B cell (primary cell): ENCODE data around the gene HNRNPD. TPM values are rescaled to one million over a fixed set of nuclear protein-coding genes. Genes with fewer than 3 reads are reported as not detected.

Experiments used
- ATAC-seq: fragments of 200-7000 bp; cut with Tn5 transposase; one replicate; pipeline ENCODE4 v1.10.0; 2021; ENCODE audit warnings: low read depth, mild to moderate bottlenecking, moderate number of reproducible peaks, moderate library complexity
- CTCF ChIA-PET: fragments of 350-600 bp; sonication (Branson Sonifier 250); formaldehyde crosslinking; loops from one replicate; lab custom pipeline; 2021; ENCODE audit warnings: antibody characterized with exemption, inconsistent platforms; lab: Charles Lee
- POLR2A ChIA-PET: fragments of 350-600 bp; sonication (Branson Sonifier 250); formaldehyde crosslinking; loops from one replicate; lab custom pipeline; 2021; ENCODE audit warnings: antibody characterized with exemption; lab: Charles Lee
- DNase-seq: peaks from one replicate; pipeline ENCODE4 v3.0.0; 2013
- H2AFZ ChIP-seq: 2 replicates; pipeline ENCODE4 v1.6.1; 2012; ENCODE audit warnings: mild to moderate bottlenecking, low read depth, low read length; ENCODE audit not compliant: insufficient read depth, poor library complexity, severe bottlenecking
- H3K27ac ChIP-seq, 2 donors: 1 replicate in 1 of 2; 2 replicates in 1 of 2; pipeline ENCODE4 v1.5.1; 2012 to 2013; ENCODE audit warnings: low read length in 2 of 2, mild to moderate bottlenecking in 2 of 2, moderate library complexity in 1 of 2
- H3K27me3 ChIP-seq, 4 experiments: fragments of 200-600 bp in 1 of 4; sonication (generic) in 1 of 4; replicated peaks in 1 of 4; 1 replicate in 2 of 4; 2 replicates in 2 of 4; pipeline versions ENCODE4 v1.6.1 to v1.7.0; 2013 to 2016; ENCODE audit warnings: low read length in 3 of 4, mild to moderate bottlenecking in 2 of 4, mixed read lengths in 1 of 4, moderate library complexity in 1 of 4; ENCODE audit not compliant: insufficient read depth in 4 of 4, control insufficient read depth in 3 of 4; ENCODE audit errors: control extremely low read depth in 1 of 4
- H3K36me3 ChIP-seq, 2 experiments: replicated peaks in 1 of 2; 1 replicate in 1 of 2; 2 replicates in 1 of 2; pipeline versions ENCODE4 v1.6.1 to v1.7.1; 2013; ENCODE audit warnings: low read length in 1 of 2; ENCODE audit not compliant: insufficient read depth in 2 of 2, control insufficient read depth in 1 of 2; ENCODE audit errors: control extremely low read depth in 1 of 2, extremely low read depth in 1 of 2
- H3K4me1 ChIP-seq, 2 donors: fragments of 200-600 bp in 1 of 2; sonication (generic) in 1 of 2; 1 replicate in 1 of 2; 2 replicates in 1 of 2; pipeline versions ENCODE4 v1.5.1 to v1.6.1; 2013 to 2017; ENCODE audit warnings: low read length in 2 of 2; ENCODE audit not compliant: control insufficient read depth in 2 of 2, insufficient read depth in 2 of 2
- H3K4me2 ChIP-seq: replicated peaks from 2 replicates; pipeline ENCODE3; 2012; ENCODE audit warnings: mild to moderate bottlenecking, low read depth, low read length; ENCODE audit not compliant: poor library complexity, severe bottlenecking
- H3K4me3 ChIP-seq, 5 experiments: fragments of 200-600 bp in 1 of 5; sonication (generic) in 1 of 5; 1 replicate in 3 of 5; 2 replicates in 2 of 5; pipeline versions ENCODE4 v1.5.1 to v1.7.0; 2011 to 2016; ENCODE audit warnings: low read length in 4 of 5, mild to moderate bottlenecking in 4 of 5, low read depth in 2 of 5, control low read depth in 1 of 5, moderate library complexity in 1 of 5; ENCODE audit not compliant: insufficient read depth in 1 of 5; ENCODE audit errors: control extremely low read depth in 1 of 5, extremely low read depth in 1 of 5
- H3K79me2 ChIP-seq: fragments of 200-600 bp; sonication (generic); one replicate; pipeline ENCODE4 v1.6.0; 2016; ENCODE audit warnings: low read length; ENCODE audit not compliant: control insufficient read depth, insufficient read depth
- H3K9ac ChIP-seq: fragments of 200-600 bp; sonication (generic); 2 replicates; pipeline ENCODE4 v1.6.1; 2017; ENCODE audit warnings: mild to moderate bottlenecking, low read length, moderate library complexity
- H3K9me3 ChIP-seq, 3 donors: one replicate each; pipeline versions ENCODE4 v1.6.1 to v1.7.1; 2013; ENCODE audit warnings: low read length in 2 of 3; ENCODE audit not compliant: control insufficient read depth in 2 of 3, insufficient read depth in 1 of 3; ENCODE audit errors: control extremely low read depth in 1 of 3
- H4K20me1 ChIP-seq: 2 replicates; pipeline ENCODE4 v1.6.0; 2012; ENCODE audit warnings: mild to moderate bottlenecking, low read length; ENCODE audit not compliant: insufficient read depth, control insufficient read depth, poor library complexity, severe bottlenecking
- H3K27ac Mint-ChIP-seq: one replicate; pipeline ENCODE4 v1.8.0; 2021; ENCODE audit warnings: mixed read lengths
- H3K27me3 Mint-ChIP-seq: one replicate; pipeline ENCODE4 v1.8.0; 2021; ENCODE audit warnings: mixed read lengths
- H3K4me1 Mint-ChIP-seq: one replicate; pipeline ENCODE4 v1.8.0; 2021; ENCODE audit warnings: mixed read lengths
- H3K4me3 Mint-ChIP-seq: one replicate; pipeline ENCODE4 v1.8.0; 2021; ENCODE audit warnings: mixed read lengths
- H3K9me3 Mint-ChIP-seq: one replicate; pipeline ENCODE4 v1.8.0; 2022; ENCODE audit warnings: mixed read lengths; ENCODE audit not compliant: insufficient read depth
- CTCF ChIP-seq: fragments of 200-600 bp; IDR thresholded peaks from one replicate; pipeline ENCODE4 v1.8.0; 2022; ENCODE audit warnings: antibody characterized with exemption, mild to moderate bottlenecking
- EZH2 ChIP-seq: IDR thresholded peaks from 2 replicates; pipeline ENCODE4 v1.6.1; 2012; ENCODE audit warnings: borderline replicate concordance, low read depth, mild to moderate bottlenecking, moderate library complexity, low read length; ENCODE audit not compliant: insufficient read depth, poor library complexity, severe bottlenecking
- WGBS: methylation state at CpG from one replicate; pipeline ENCODE4 v1.1.5; 2013; ENCODE audit warnings: missing lambda C conversion rate; ENCODE audit not compliant: insufficient coverage; 5-methylcytosine and 5-hydroxymethylcytosine counted together
- intact Hi-C: fragments of 100-400 bp; cut with micrococcal nuclease; formaldehyde crosslinking; loops from one replicate; pipeline ENCODE4 v1.10.0; 2022
- polyA plus RNA-seq: library from polyadenylated mRNA; depleted of rRNA; stranded (reverse); fragments of >200 nt; gene quantifications from 2 replicates; pipeline ENCODE4 v1.2.3, GENCODE V29; 2012
- total RNA-seq, 2 donors: library from RNA; stranded (reverse); fragments of 120-200 nt in 1 of 2; gene quantifications; 1 replicate in 1 of 2; 2 replicates in 1 of 2; pipeline versions ENCODE4 v1.2.3 to v1.2.4, GENCODE V29; 2013 to 2022

HNRNPD gene
- total and polyA plus RNA-seq, 2 donors (not counting 1 experiment from before 2014, with no cell fraction given): 120 to 280 TPM

- Mint-ChIP-seq H3K4me1 (peaks cover 25% of the 10 kb centered on the region), H3K27me3 (peaks cover 3% of the 10 kb centered on the region), H3K9me3 (no peaks in the 10 kb centered on the region), H3K4me3 (no peak overlapping the region), H3K27ac (no peak overlapping the region)
- POLR2A ChIA-PET: no interaction called here
- ATAC-seq (no peak), DNase-seq (no peak)
- no peak overlapping the region for H3K4me2 ChIP-seq
- no peaks in the 10 kb centered on the region for H3K9me3 ChIP-seq
- CTCF ChIA-PET: interaction anchor here (0.5 kb wide), 1 partner anchor 600 kb away, joined by 3 read pairs; no protein-coding TSS in a partner anchor
- intact Hi-C loops: no loop called here
- peaks cover 12 to 15% of the 10 kb centered on the region in 2 donors for H3K4me1 ChIP-seq
- H3K27ac ChIP-seq: no peak overlapping the region
- no peak overlapping the region for H2AFZ ChIP-seq
- peaks cover 17% of the 10 kb centered on the region for H3K79me2 ChIP-seq
- H3K36me3 ChIP-seq: peaks cover 18 to 47% of the 10 kb centered on the region in 2 experiments
- WGBS: no CpG with 5 or more reads among the region's 5 CpGs
- H3K27me3 ChIP-seq: no peaks in the 10 kb centered on the region
- H3K9ac ChIP-seq: no peak overlapping the region
- peaks cover 30% of the 10 kb centered on the region for H4K20me1 ChIP-seq
- H3K4me3 ChIP-seq: no peak overlapping the region
- TF ChIP-seq EZH2: no peak
- TF ChIP-seq CTCF: no peak
These were observed 48.8 kb upstream of the HNRNPD start for GRCh38 chr4:82422616-82423015.

- CTCF ChIA-PET: interaction anchor here (0.5 kb wide), 1 partner anchor 599 kb away, joined by 3 read pairs; no protein-coding TSS in a partner anchor
- peak overlapping the region; percentile 20 for H3K27ac Mint-ChIP-seq
- ATAC-seq: no peak
These were observed 48.2 kb upstream of the HNRNPD start for GRCh38 chr4:82421796-82422560.

More at GRCh38 chr4:82421796-82422560, 48.2 kb upstream of the HNRNPD start:
- WGBS: 94% methylated on average over 9 of the region's 13 CpGs
- peaks cover 23% of the 10 kb centered on the region for H4K20me1 ChIP-seq
- H3K9me3 ChIP-seq: no peaks in the 10 kb centered on the region
- intact Hi-C loops: no loop called here
- H3K79me2 ChIP-seq: peaks cover 11% of the 10 kb centered on the region
- no peak overlapping the region for H3K4me2 ChIP-seq
- no peak for DNase-seq
- TF ChIP-seq EZH2 (no peak), CTCF (no peak)
- H2AFZ ChIP-seq: no peak overlapping the region
- POLR2A ChIA-PET: no interaction called here
- H3K4me1 Mint-ChIP-seq: peaks cover 21% of the 10 kb centered on the region
- H3K4me1 ChIP-seq: peaks cover 6 to 9% of the 10 kb centered on the region in 2 donors
- peaks cover 14 to 41% of the 10 kb centered on the region in 2 experiments for H3K36me3 ChIP-seq
- H3K27me3 Mint-ChIP-seq: peaks cover 3% of the 10 kb centered on the region
- no peak overlapping the region for H3K9ac ChIP-seq
- H3K4me3 Mint-ChIP-seq: no peak overlapping the region
- H3K4me3 ChIP-seq: no peak overlapping the region
- H3K27ac ChIP-seq: no peak overlapping the region
- H3K27me3 ChIP-seq: no peaks in the 10 kb centered on the region
- H3K9me3 Mint-ChIP-seq: no peaks in the 10 kb centered on the region
